Natural killer cell (primary cell): ENCODE measurements around the gene KIFC3. TPM values are rescaled to one million over a fixed set of nuclear protein-coding genes. Genes with fewer than 3 reads are reported as not detected.

Experiments
- ATAC-seq, 3 donors: fragments of 150-1000 bp in 2 of 3; fragments of 200-7000 bp in 1 of 3; cut with Tn5 transposase; 1 replicate in 1 of 3; 2 replicates in 2 of 3; pipeline ENCODE4 v1.10.0; 2021; ENCODE audit warnings: mild to moderate bottlenecking in 2 of 3, moderate library complexity in 2 of 3
- DNase-seq, 2 donors: peaks; one replicate each; pipeline versions ENCODE4 v3.0.0 to v3.0.0-alpha.2; 2013 to 2021; ENCODE audit warnings: mixed read lengths in 1 of 2
- H3K27ac ChIP-seq: one replicate; pipeline ENCODE4 v1.5.1; 2013; ENCODE audit warnings: mild to moderate bottlenecking, low read length
- H3K27me3 ChIP-seq: one replicate; pipeline ENCODE4 v1.6.1; 2013; ENCODE audit warnings: low read length; ENCODE audit not compliant: control insufficient read depth, insufficient read depth
- H3K36me3 ChIP-seq: one replicate; pipeline ENCODE4 v1.6.1; 2013; ENCODE audit warnings: low read length; ENCODE audit not compliant: control insufficient read depth, insufficient read depth
- H3K4me1 ChIP-seq: one replicate; pipeline ENCODE4 v1.6.1; 2013; ENCODE audit warnings: low read length; ENCODE audit not compliant: control insufficient read depth, insufficient read depth
- H3K4me3 ChIP-seq: one replicate; pipeline ENCODE4 v1.5.1; 2013; ENCODE audit warnings: low read length
- H3K9me3 ChIP-seq: one replicate; pipeline ENCODE4 v1.6.1; 2013; ENCODE audit warnings: low read length; ENCODE audit not compliant: control insufficient read depth, insufficient read depth
- H3K27ac Mint-ChIP-seq, 2 donors: one replicate each; pipeline ENCODE4 v1.8.0; 2022; ENCODE audit warnings: mild to moderate bottlenecking in 2 of 2, mixed read lengths in 2 of 2, moderate library complexity in 1 of 2
- H3K27me3 Mint-ChIP-seq, 2 donors: one replicate each; pipeline ENCODE4 v1.8.0; 2022; ENCODE audit warnings: low read depth in 2 of 2, mixed read lengths in 2 of 2
- H3K36me3 Mint-ChIP-seq: one replicate; pipeline ENCODE4 v1.8.0; 2022; ENCODE audit warnings: mixed read lengths
- H3K4me1 Mint-ChIP-seq, 2 donors: one replicate each; pipeline ENCODE4 v1.8.0; 2022; ENCODE audit warnings: mixed read lengths in 2 of 2
- H3K4me3 Mint-ChIP-seq: one replicate; pipeline ENCODE4 v1.8.0; 2022; ENCODE audit warnings: mild to moderate bottlenecking, moderate library complexity, mixed read lengths
- H3K9me3 Mint-ChIP-seq, 2 donors: one replicate each; pipeline ENCODE4 v1.8.0; 2022; ENCODE audit warnings: mixed read lengths in 2 of 2
- WGBS: methylation state at CpG from one replicate; pipeline ENCODE4 v1.1.7; 2013; ENCODE audit warnings: missing lambda C conversion rate; ENCODE audit not compliant: insufficient coverage; 5-methylcytosine and 5-hydroxymethylcytosine counted together
- intact Hi-C: fragments of 100-400 bp; cut with micrococcal nuclease; formaldehyde crosslinking; loops from one replicate; pipeline ENCODE4 v1.14.2; 2022
- total RNA-seq, 4 donors: library from RNA; stranded (reverse); fragments of 120-200 nt in 1 of 4; gene quantifications; one replicate each; pipeline versions ENCODE4 v1.2.3 to v1.2.4, GENCODE V29; 2013 to 2022
- TF ChIP-seq, protein P1 (sequence below): fragments of 200-600 bp; IDR thresholded peaks from one replicate; pipeline ENCODE4 v1.8.0; 2022; ENCODE audit warnings: antibody characterized with exemption

Gene KIFC3
- total RNA-seq, 3 donors from 2014 or later (not counting 1 experiment from before 2014, with no cell fraction given): 54.2 to 106 (median 84.9) TPM

DNA sequence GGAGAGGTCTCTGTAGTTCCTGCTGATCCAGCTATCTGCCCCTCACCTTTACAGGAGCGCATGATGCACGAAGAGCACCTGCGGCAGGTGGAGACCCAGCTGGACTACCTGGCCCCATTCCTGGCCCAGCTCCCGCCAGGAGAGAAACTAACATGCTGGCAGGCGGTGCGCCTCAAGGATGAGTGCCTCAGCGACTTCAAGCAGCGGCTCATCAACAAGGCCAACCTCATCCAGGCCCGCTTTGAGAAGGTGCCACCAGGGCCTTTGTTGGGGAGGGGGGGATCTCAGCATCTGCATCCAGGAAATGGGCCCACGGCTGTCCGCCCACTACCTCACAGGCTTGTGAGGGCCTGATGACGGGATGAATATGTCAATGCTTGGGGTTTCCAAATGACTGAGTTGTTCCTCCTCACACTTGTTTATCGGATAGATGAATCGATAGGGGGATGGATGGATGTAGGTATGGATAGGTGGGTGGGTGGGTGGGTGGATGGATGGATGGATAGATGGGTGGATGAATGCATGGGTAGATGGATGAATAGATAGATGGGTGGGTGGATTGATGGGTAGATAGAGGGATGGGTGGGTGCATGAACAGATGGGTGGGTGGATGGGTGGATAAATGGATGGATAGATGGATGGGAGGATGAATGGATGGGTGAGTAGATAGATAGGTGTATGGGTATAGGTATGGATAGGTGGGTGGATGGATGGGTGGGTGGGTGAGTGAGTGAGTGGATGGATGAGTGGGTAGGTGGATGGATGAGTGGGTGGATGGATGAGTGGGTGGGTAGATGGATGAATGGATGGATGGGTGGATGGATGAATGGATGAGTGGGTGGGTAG is 73.7 kb downstream of the KIFC3 start:
- no peak overlapping the region for H3K27ac Mint-ChIP-seq

DNA sequence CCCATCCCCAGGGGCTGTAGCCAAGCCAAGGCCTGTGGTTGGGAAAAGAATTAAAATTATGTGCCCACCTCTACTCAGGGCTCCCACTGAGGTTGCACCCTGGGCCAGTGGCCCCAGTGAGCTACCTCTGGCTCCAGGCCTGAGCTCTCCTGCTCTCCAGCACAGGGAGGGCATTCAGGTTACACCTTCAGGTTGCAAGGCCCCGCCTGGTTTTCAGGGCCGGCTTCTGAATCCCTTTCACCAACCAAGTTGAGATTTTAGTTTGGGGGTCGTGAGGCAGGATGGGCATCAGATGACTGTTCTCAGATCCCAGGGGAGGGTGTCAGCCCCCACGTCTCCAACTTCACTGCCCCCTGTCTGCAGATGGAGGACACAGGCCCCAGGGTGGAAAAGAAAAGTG is 74.7 kb downstream of the KIFC3 start:
- Mint-ChIP-seq H3K27ac (no peak overlapping the region), H3K27me3 (no peaks in the 10 kb centered on the region), H3K4me3 (no peak overlapping the region), H3K4me1 (peaks cover under 1 to 8% of the 10 kb centered on the region in 2 donors), H3K9me3 (peaks cover 0 to 2% of the 10 kb centered on the region in 2 donors), H3K36me3 (no peaks in the 10 kb centered on the region)
- intact Hi-C loops: no loop called here
- H3K9me3 ChIP-seq: no peaks in the 10 kb centered on the region
- H3K27me3 ChIP-seq: no peaks in the 10 kb centered on the region
- H3K36me3 ChIP-seq: no peaks in the 10 kb centered on the region
- no peak for ATAC-seq
- H3K27ac ChIP-seq: no peak overlapping the region
- TF ChIP-seq, protein P1, sequence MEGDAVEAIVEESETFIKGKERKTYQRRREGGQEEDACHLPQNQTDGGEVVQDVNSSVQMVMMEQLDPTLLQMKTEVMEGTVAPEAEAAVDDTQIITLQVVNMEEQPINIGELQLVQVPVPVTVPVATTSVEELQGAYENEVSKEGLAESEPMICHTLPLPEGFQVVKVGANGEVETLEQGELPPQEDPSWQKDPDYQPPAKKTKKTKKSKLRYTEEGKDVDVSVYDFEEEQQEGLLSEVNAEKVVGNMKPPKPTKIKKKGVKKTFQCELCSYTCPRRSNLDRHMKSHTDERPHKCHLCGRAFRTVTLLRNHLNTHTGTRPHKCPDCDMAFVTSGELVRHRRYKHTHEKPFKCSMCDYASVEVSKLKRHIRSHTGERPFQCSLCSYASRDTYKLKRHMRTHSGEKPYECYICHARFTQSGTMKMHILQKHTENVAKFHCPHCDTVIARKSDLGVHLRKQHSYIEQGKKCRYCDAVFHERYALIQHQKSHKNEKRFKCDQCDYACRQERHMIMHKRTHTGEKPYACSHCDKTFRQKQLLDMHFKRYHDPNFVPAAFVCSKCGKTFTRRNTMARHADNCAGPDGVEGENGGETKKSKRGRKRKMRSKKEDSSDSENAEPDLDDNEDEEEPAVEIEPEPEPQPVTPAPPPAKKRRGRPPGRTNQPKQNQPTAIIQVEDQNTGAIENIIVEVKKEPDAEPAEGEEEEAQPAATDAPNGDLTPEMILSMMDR: no peak
- no peak overlapping the region for H3K4me3 ChIP-seq
- H3K4me1 ChIP-seq: no peaks in the 10 kb centered on the region
- no peak for DNase-seq
- WGBS: 87% methylated on average over 4 of the region's 4 CpGs

More for the DNA sequence above, 73.7 kb downstream of the KIFC3 start:
- Histone ChIP-seq H3K4me1 (no peaks in the 10 kb centered on the region), H3K27me3 (no peaks in the 10 kb centered on the region), H3K9me3 (no peaks in the 10 kb centered on the region), H3K36me3 (no peaks in the 10 kb centered on the region), H3K4me3 (no peak overlapping the region), H3K27ac (no peak overlapping the region)
- no peaks in the 10 kb centered on the region for H3K36me3 Mint-ChIP-seq
- TF ChIP-seq, protein P1: no peak
- no peaks in the 10 kb centered on the region for H3K27me3 Mint-ChIP-seq
- no peak for DNase-seq
- intact Hi-C loops: no loop called here
- no peak overlapping the region for H3K4me3 Mint-ChIP-seq
- 96% methylated on average over 14 of the region's 14 CpGs for WGBS
- peaks cover 8 to 13% of the 10 kb centered on the region in 2 donors for H3K4me1 Mint-ChIP-seq
- peaks cover 0 to 2% of the 10 kb centered on the region in 2 donors for H3K9me3 Mint-ChIP-seq
- no peak for ATAC-seq

DNA sequence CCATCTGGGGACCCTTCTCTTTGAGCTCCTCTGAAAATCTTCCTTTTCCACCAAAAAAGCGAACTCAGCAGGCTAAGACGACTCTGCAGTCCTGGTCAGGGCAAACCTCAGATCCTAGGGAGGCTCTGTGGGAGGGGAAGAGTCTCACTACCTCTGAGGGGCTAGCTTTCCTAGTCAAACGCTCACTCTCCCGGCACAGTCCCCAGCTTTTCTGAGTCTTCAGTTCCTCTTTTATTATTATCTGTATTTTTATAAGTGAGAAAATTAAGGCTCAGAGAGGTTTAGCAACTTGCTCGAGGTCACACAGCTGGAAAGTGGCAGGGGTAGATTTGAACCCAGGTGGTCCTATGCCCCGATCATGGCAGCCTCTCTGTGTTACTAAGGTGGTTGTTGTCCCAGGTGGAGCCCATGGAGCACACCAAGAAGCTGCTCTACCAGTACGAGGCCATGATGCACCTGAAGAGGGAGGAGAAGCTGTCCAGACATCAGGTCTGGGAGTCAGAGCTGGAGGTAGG is 75.8 kb downstream of the KIFC3 start:
- Histone ChIP-seq H3K9me3 (no peaks in the 10 kb centered on the region), H3K36me3 (no peaks in the 10 kb centered on the region), H3K27me3 (no peaks in the 10 kb centered on the region), H3K4me3 (no peak overlapping the region), H3K27ac (no peak overlapping the region), H3K4me1 (no peaks in the 10 kb centered on the region)
- TF ChIP-seq, protein P1: no peak
- no peaks in the 10 kb centered on the region for H3K36me3 Mint-ChIP-seq
- DNase-seq (no peak), ATAC-seq (no peak)
- H3K27me3 Mint-ChIP-seq: no peaks in the 10 kb centered on the region
- 87% methylated on average over 4 of the region's 7 CpGs for WGBS
- no peak overlapping the region for H3K4me3 Mint-ChIP-seq
- H3K9me3 Mint-ChIP-seq: peaks cover 0 to 2% of the 10 kb centered on the region in 2 donors
- peaks cover 0 to 13% of the 10 kb centered on the region in 2 donors for H3K4me1 Mint-ChIP-seq
- H3K27ac Mint-ChIP-seq: no peak overlapping the region
- intact Hi-C loops: no loop called here
